ENCODE measurements around the gene LRRC61.

GRCh38 chr7:150377196-150377595, 54.0 kb downstream of the LRRC61 start:
- TF ChIP-seq SMC3 (IDR thresholded peaks at IDR 0.05; ENCODE audit: low read length), result no peak
- no peak for TF ChIP-seq RFX5 (IDR thresholded peaks at IDR 0.05; ENCODE audit: low read depth, low read length)
- no peak for TF ChIP-seq CTCF (CRISPR knock-in tag; IDR thresholded peaks at IDR 0.05)
- no peak for TF ChIP-seq POLR2AphosphoS5 (IDR thresholded peaks at IDR 0.05; ENCODE audit: low read depth, low read length)
- TF ChIP-seq MYC (CRISPR knock-in tag; IDR thresholded peaks at IDR 0.05; ENCODE audit: borderline replicate concordance), result no peak
- TF ChIP-seq MXI1 (IDR thresholded peaks at IDR 0.05; ENCODE audit: borderline replicate concordance, low read depth, low read length), result no peak
- TF ChIP-seq ZNF720 (CRISPR knock-in tag; IDR thresholded peaks at IDR 0.05), result no peak
- no peak for TF ChIP-seq RELA (CRISPR knock-in tag; IDR thresholded peaks at IDR 0.05)
- no peak for TF ChIP-seq ATF3 (CRISPR knock-in tag; IDR thresholded peaks at IDR 0.05)
- TF ChIP-seq, protein P1, sequence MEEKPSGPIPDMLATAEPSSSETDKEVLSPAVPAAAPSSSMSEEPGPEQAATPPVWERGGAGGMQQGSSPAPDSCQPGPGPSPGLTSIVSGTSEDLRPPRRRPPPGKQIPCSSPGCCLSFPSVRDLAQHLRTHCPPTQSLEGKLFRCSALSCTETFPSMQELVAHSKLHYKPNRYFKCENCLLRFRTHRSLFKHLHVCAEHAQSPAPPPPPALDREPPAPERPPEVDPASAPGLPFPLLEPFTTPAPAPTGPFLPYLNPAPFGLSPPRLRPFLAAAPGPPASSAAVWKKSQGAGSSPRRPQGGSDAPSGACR (CRISPR knock-in tag; IDR thresholded peaks at IDR 0.05), result no peak
- no peak for TF ChIP-seq ELF4 (CRISPR knock-in tag; IDR thresholded peaks at IDR 0.05; ENCODE audit: borderline replicate concordance)

Data from HepG2 (cell line).